NCI-H446 (cell line): ENCODE results near the gene CTSC.
"Not testable (repeated sequence)": the region's sequence is repeated elsewhere in the genome, so short reads cannot be mapped to it uniquely, and the experiment has no call there.

ENCODE experiments used
- DNase-seq, 2 experiments: peaks; one replicate each; lab custom pipeline; 2025; lab: John Stamatoyannopoulos, UW

The CTSC gene

GRCh38 chr11:88352139-88352538 is 14.6 kb upstream of the CTSC start:
- DNase-seq, result no peak

- DNase-seq, result no peak
These were observed 11.3 kb upstream of the CTSC start for GRCh38 chr11:88348870-88349269.

GRCh38 chr11:88345949-88346348 is 8.4 kb upstream of the CTSC start:
- DNase-seq, result no peak

GRCh38 chr11:88345408-88345807 is 7.9 kb upstream of the CTSC start:
- no peak for DNase-seq

GRCh38 chr11:88344869-88345268 is 7.3 kb upstream of the CTSC start:
- DNase-seq, result no peak

GRCh38 chr11:88341522-88342251 is 4.2 kb upstream of the CTSC start:
- no peak for DNase-seq

GRCh38 chr11:88340366-88340935 is 2.9 kb upstream of the CTSC start:
- no peak for DNase-seq

GRCh38 chr11:88337987-88338668 is 592 bp upstream of the CTSC start:
- no peak for DNase-seq

GRCh38 chr11:88335284-88335683 is 2.3 kb downstream of the CTSC start:
- no peak for DNase-seq

- DNase-seq, result no peak
These were observed 3.7 kb downstream of the CTSC start for GRCh38 chr11:88333862-88334261.

- DNase-seq, result no peak
These were observed 4.7 kb downstream of the CTSC start for GRCh38 chr11:88332851-88333250.

GRCh38 chr11:88330826-88331428 is 6.6 kb downstream of the CTSC start:
- DNase-seq, result no peak

- no peak for DNase-seq
These were observed 7.8 kb downstream of the CTSC start for GRCh38 chr11:88329563-88330250.

GRCh38 chr11:88327462-88328143 is 9.9 kb downstream of the CTSC start:
- no peak for DNase-seq

GRCh38 chr11:88327061-88327460 is 10.5 kb downstream of the CTSC start:
- no peak for DNase-seq

GRCh38 chr11:88326099-88326498 is 11.4 kb downstream of the CTSC start:
- no peak for DNase-seq

GRCh38 chr11:88324562-88325345 is 12.8 kb downstream of the CTSC start:
- DNase-seq, result no peak

GRCh38 chr11:88322881-88323280 is 14.7 kb downstream of the CTSC start:
- DNase-seq, result not testable (repeated sequence)

GRCh38 chr11:88321412-88321811 is 16.1 kb downstream of the CTSC start:
- not testable (repeated sequence) for DNase-seq

- DNase-seq, result no peak
These were observed 17.4 kb downstream of the CTSC start for GRCh38 chr11:88320149-88320559.

GRCh38 chr11:88318017-88318416 is 19.5 kb downstream of the CTSC start:
- DNase-seq, result no peak
